ENCODE data around the gene KCNC4. TPM values are rescaled to one million over a fixed set of nuclear protein-coding genes. Genes with fewer than 3 reads are reported as not detected.

KCNC4 gene
- total RNA-seq, 4 donors from 2014 or later = 2.1 to 29.4 (median 3.9) TPM

DNA sequence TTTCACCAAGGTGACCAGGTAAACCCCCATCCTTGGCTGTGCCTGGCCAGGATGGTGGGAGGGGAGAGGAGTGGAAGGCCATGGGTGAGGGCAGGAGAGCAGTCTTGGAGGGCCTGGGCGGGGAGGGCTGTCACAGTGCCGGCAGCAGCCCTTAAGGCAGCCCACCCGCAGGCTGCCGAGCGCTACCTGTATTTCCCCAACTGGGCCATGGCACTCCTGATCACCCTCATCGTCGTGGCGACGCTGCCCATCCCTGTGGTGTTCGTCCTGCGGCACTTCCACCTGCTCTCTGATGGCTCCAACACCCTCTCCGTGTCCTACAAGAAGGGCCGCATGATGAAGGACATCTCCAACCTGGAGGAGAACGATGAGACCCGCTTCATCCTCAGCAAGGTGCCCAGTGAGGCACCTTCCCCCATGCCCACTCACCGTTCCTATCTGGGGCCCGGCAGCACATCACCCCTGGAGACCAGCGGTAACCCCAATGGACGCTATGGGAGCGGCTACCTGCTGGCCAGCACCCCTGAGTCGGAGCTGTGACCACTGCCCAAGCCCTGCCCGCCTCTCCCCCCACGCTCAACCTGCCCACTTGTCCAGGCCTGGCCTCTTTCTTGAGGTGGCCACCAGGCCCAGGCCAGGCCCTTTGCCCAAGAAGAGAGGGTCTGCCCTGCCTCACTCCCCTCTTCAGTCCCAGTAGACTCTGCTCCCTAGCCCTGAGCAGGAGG, 12.0 kb upstream of the KCNC4 start:
- no peak overlapping the region for H3K4me3 ChIP-seq
- no peaks in the 10 kb centered on the region for H3K4me1 ChIP-seq
- TF ChIP-seq, protein P1, sequence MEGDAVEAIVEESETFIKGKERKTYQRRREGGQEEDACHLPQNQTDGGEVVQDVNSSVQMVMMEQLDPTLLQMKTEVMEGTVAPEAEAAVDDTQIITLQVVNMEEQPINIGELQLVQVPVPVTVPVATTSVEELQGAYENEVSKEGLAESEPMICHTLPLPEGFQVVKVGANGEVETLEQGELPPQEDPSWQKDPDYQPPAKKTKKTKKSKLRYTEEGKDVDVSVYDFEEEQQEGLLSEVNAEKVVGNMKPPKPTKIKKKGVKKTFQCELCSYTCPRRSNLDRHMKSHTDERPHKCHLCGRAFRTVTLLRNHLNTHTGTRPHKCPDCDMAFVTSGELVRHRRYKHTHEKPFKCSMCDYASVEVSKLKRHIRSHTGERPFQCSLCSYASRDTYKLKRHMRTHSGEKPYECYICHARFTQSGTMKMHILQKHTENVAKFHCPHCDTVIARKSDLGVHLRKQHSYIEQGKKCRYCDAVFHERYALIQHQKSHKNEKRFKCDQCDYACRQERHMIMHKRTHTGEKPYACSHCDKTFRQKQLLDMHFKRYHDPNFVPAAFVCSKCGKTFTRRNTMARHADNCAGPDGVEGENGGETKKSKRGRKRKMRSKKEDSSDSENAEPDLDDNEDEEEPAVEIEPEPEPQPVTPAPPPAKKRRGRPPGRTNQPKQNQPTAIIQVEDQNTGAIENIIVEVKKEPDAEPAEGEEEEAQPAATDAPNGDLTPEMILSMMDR (IDR thresholded peaks at IDR 0.05) = no peak
- TF ChIP-seq POLR2A (IDR thresholded peaks at IDR 0.05) = no peak
- intact Hi-C loops (cut with DNase I; ENCODE audit: low total_unique reads) = no loop called here
- H3K36me3 ChIP-seq = no peaks in the 10 kb centered on the region
- H3K27me3 ChIP-seq = no peaks in the 10 kb centered on the region
- no peak for DNase-seq
- H3K9me3 ChIP-seq = no peaks in the 10 kb centered on the region
- H3K27ac ChIP-seq = no peak overlapping the region

- no peak for TF ChIP-seq POLR2A (IDR thresholded peaks at IDR 0.05)
- TF ChIP-seq, protein P1 (IDR thresholded peaks at IDR 0.05) = no peak
- Histone ChIP-seq H3K36me3 (no peaks in the 10 kb centered on the region), H3K27ac (no peak overlapping the region), H3K4me1 (no peaks in the 10 kb centered on the region), H3K27me3 (no peaks in the 10 kb centered on the region), H3K9me3 (no peaks in the 10 kb centered on the region), H3K4me3 (no peak overlapping the region)
- no peak for DNase-seq
- intact Hi-C loops (cut with DNase I; ENCODE audit: low total_unique reads) = no loop called here
These were observed 11.4 kb upstream of the KCNC4 start for GRCh38 chr1:110198746-110199145.

GRCh38 chr1:110200190-110200589, 9.9 kb upstream of the KCNC4 start:
- H3K36me3 ChIP-seq = no peaks in the 10 kb centered on the region
- H3K27me3 ChIP-seq = no peaks in the 10 kb centered on the region
- DNase-seq = no peak
- intact Hi-C loops (cut with DNase I; ENCODE audit: low total_unique reads) = loop anchor here (5.0 kb wide), 1 partner anchor 262 kb away; no protein-coding TSS in a partner anchor
- no peak overlapping the region for H3K4me3 ChIP-seq
- no peaks in the 10 kb centered on the region for H3K9me3 ChIP-seq
- TF ChIP-seq, protein P1 (IDR thresholded peaks at IDR 0.05) = no peak
- TF ChIP-seq POLR2A (IDR thresholded peaks at IDR 0.05) = no peak
- H3K27ac ChIP-seq = no peak overlapping the region
- no peaks in the 10 kb centered on the region for H3K4me1 ChIP-seq

DNA sequence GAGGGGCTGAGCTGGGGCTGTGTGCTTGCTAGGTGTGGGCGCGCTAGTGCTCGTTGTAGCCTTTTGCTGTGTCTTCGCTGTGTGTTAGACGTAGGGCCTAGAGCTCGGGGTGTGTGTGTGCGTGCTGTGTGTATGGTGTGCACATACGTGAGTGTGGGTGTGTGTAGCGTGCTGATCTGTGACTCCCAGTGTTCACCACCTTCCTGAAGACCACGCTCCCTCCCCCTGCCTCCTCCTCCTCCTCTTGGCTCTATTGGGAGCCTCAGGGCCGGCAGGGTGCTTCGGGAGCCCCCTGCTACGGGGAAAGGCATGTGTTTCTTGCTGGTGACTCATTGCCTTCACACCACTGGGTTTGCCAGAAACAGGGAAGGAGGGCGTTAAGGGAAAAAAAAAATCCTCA, 9.4 kb upstream of the KCNC4 start:
- intact Hi-C loops (cut with DNase I; ENCODE audit: low total_unique reads) = loop anchor here (5.0 kb wide), 1 partner anchor 262 kb away; no protein-coding TSS in a partner anchor

More for the DNA sequence above, 9.4 kb upstream of the KCNC4 start:
- H3K27me3 ChIP-seq = no peaks in the 10 kb centered on the region
- H3K4me1 ChIP-seq = no peaks in the 10 kb centered on the region
- H3K27ac ChIP-seq = no peak overlapping the region
- TF ChIP-seq, protein P1 (IDR thresholded peaks at IDR 0.05) = no peak
- TF ChIP-seq POLR2A (IDR thresholded peaks at IDR 0.05) = no peak
- no peaks in the 10 kb centered on the region for H3K36me3 ChIP-seq
- no peak overlapping the region for H3K4me3 ChIP-seq
- DNase-seq = no peak
- no peaks in the 10 kb centered on the region for H3K9me3 ChIP-seq
